GM12873 (cell line): Measurements from ENCODE around the gene CARD11.

Source experiments
- TF ChIP-seq, protein P1 (sequence below): IDR thresholded peaks from 2 replicates; pipeline ENCODE4 v1.5.1; 2012; ENCODE audit warnings: low read depth, mild to moderate bottlenecking, moderate library complexity, low read length, control low read depth; ENCODE audit not compliant: insufficient read depth; ENCODE audit errors: missing control alignments

CARD11 gene

GRCh38 chr7:3070908-3071307 lies 27.2 kb upstream of the CARD11 start:
- TF ChIP-seq, protein P1, sequence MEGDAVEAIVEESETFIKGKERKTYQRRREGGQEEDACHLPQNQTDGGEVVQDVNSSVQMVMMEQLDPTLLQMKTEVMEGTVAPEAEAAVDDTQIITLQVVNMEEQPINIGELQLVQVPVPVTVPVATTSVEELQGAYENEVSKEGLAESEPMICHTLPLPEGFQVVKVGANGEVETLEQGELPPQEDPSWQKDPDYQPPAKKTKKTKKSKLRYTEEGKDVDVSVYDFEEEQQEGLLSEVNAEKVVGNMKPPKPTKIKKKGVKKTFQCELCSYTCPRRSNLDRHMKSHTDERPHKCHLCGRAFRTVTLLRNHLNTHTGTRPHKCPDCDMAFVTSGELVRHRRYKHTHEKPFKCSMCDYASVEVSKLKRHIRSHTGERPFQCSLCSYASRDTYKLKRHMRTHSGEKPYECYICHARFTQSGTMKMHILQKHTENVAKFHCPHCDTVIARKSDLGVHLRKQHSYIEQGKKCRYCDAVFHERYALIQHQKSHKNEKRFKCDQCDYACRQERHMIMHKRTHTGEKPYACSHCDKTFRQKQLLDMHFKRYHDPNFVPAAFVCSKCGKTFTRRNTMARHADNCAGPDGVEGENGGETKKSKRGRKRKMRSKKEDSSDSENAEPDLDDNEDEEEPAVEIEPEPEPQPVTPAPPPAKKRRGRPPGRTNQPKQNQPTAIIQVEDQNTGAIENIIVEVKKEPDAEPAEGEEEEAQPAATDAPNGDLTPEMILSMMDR: no peak

GRCh38 chr7:3069771-3070449 lies 26.2 kb upstream of the CARD11 start:
- TF ChIP-seq, protein P1: no peak

GRCh38 chr7:3068530-3068929 lies 24.9 kb upstream of the CARD11 start:
- TF ChIP-seq, protein P1: no peak

- TF ChIP-seq, protein P1: no peak
Observed at GRCh38 chr7:3067606-3068380, 24.1 kb upstream of the CARD11 start.

DNA sequence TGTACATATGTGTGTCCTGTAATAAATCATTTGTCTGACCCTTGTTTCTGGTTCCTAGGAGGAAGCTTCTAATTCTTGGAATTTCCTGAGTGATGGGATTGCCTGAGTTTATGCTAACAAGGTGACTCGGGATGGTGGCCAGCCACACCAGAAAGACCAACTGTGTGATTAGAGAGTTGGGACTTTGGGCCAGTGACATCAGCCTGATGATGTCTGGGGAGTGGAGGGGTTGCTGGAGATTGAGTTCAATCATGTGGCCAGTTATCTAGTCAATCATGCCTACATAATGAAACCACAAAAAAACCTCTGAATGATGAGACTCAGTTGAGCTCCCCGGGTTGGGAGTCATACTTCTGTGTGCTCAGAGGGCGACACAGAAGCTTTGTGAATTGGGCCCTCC lies 23.5 kb upstream of the CARD11 start:
- TF ChIP-seq, protein P1: no peak

GRCh38 chr7:3066506-3066905 lies 22.8 kb upstream of the CARD11 start:
- TF ChIP-seq, protein P1: no peak

DNA sequence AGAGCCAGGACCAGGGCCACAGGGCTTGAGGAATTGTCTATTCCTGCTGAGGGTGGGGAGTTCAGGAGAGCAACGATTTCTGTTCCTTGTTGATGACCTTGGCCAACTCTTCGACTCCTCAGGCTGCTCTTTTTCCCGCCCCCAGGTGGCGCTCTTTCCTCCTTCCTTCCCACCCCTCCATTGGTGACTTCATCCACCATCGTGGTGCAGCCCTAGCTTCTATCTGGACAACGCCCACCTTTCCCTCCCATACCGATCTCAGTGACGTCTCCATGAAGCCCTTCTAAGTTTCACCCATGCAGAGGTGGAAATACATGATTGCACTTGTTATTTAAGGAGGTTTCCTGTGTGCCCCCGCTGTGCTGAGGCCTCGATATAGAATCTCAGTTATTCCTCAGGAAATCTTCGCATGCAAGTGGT lies 22.1 kb upstream of the CARD11 start:
- TF ChIP-seq, protein P1: peak; percentile 94
